NCI-H226 (cell line): ENCODE measurements around the gene BMPR1B.

Source experiments
- DNase-seq: peaks from one replicate; pipeline ENCODE4 v3.0.0-alpha.2; 2015

The BMPR1B gene

GRCh38 chr4:95193391-95194224 lies 435.9 kb downstream of the BMPR1B start:
- no peak for DNase-seq

GRCh38 chr4:95197353-95197752 lies 439.6 kb downstream of the BMPR1B start:
- DNase-seq = no peak

- no peak for DNase-seq
Measured at GRCh38 chr4:95198961-95199360, 441.2 kb downstream of the BMPR1B start.

- no peak for DNase-seq
Measured at GRCh38 chr4:95204267-95204844, 446.6 kb downstream of the BMPR1B start.

- no peak for DNase-seq
Measured at GRCh38 chr4:95204873-95205272, 447.1 kb downstream of the BMPR1B start.
